ENCODE data around the gene SSBP1.
"Not testable (repeated sequence)": the region's sequence is repeated elsewhere in the genome, so short reads cannot be mapped to it uniquely, and the experiment has no call there.

The SSBP1 gene

GRCh38 chr7:141709749-141710148, 28.4 kb upstream of the SSBP1 start:
- no peak for DNase-seq

GRCh38 chr7:141710301-141710700, 27.9 kb upstream of the SSBP1 start:
- no peak for DNase-seq

- no peak for DNase-seq
Measured at GRCh38 chr7:141712603-141713255, 25.4 kb upstream of the SSBP1 start.

GRCh38 chr7:141713890-141714289, 24.3 kb upstream of the SSBP1 start:
- no peak for DNase-seq

- no peak for DNase-seq
Measured at GRCh38 chr7:141714571-141714970, 23.6 kb upstream of the SSBP1 start.

- DNase-seq: no peak
Measured at GRCh38 chr7:141715018-141715417, 23.1 kb upstream of the SSBP1 start.

GRCh38 chr7:141715794-141716689, 22.1 kb upstream of the SSBP1 start:
- DNase-seq: no peak

GRCh38 chr7:141717450-141717849, 20.7 kb upstream of the SSBP1 start:
- DNase-seq: no peak

GRCh38 chr7:141722529-141722928, 15.6 kb upstream of the SSBP1 start:
- DNase-seq: no peak

- no peak for DNase-seq
Measured at GRCh38 chr7:141729020-141729419, 9.1 kb upstream of the SSBP1 start.

GRCh38 chr7:141731476-141732149, 6.5 kb upstream of the SSBP1 start:
- DNase-seq: no peak

GRCh38 chr7:141737118-141737835, 881 bp upstream of the SSBP1 start:
- no peak for DNase-seq

GRCh38 chr7:141738592-141739013, 445 bp downstream of the SSBP1 start:
- DNase-seq: no peak

- no peak for DNase-seq
Measured at GRCh38 chr7:141739250-141739649, 1.1 kb downstream of the SSBP1 start.

GRCh38 chr7:141742229-141742628, 4.1 kb downstream of the SSBP1 start:
- DNase-seq: no peak

- no peak for DNase-seq
Measured at GRCh38 chr7:141744131-141744530, 6.0 kb downstream of the SSBP1 start.

- DNase-seq: no peak
Measured at GRCh38 chr7:141748396-141748795, 10.2 kb downstream of the SSBP1 start.

- DNase-seq: not testable (repeated sequence)
Measured at GRCh38 chr7:141751904-141752303, 13.7 kb downstream of the SSBP1 start.

GRCh38 chr7:141752634-141753033, 14.5 kb downstream of the SSBP1 start:
- no peak for DNase-seq

GRCh38 chr7:141754939-141755338, 16.8 kb downstream of the SSBP1 start:
- no peak for DNase-seq

- no peak for DNase-seq
Measured at GRCh38 chr7:141763797-141764196, 25.6 kb downstream of the SSBP1 start, which contains the start of gene TAS2R3. TAS2R3 (plus strand) TSS chr7:141764097; CDS start chr7:141764159, 62 bp downstream.

- not testable (repeated sequence) for DNase-seq
Measured at GRCh38 chr7:141770083-141770583, 32.0 kb downstream of the SSBP1 start.

GRCh38 chr7:141776374-141776773, 38.2 kb downstream of the SSBP1 start, which contains the start of gene TAS2R4:
TAS2R4 (plus strand) TSS chr7:141776674; CDS start chr7:141778489, 1,815 bp downstream.
- no peak for DNase-seq

Data from stimulated activated CD4-positive, alpha-beta T cell treated with anti-CD3 and anti-CD28 coated beads, Interleukin-1b, Interleukin-23, amount 100 ng/mL, for 48 hours (primary cell).